HepG2 (cell line): Measurements from ENCODE around the gene HSF2BP. TPM values are rescaled to one million over a fixed set of nuclear protein-coding genes. Genes with fewer than 3 reads are reported as not detected.

Source experiments
- CTCF ChIP-seq: sonication (generic); formaldehyde crosslinking; IDR thresholded peaks from 2 replicates; pipeline ENCODE4 v1.5.0; 2020; ENCODE audit warnings: mild to moderate bottlenecking, missing genetic modification reagents, moderate library complexity
- KDM6A ChIP-seq: IDR thresholded peaks from 2 replicates; pipeline ENCODE4 v1.6.1; 2016; ENCODE audit warnings: low read depth
- KIAA2018 ChIP-seq: sonication (generic); formaldehyde crosslinking; IDR thresholded peaks from 2 replicates; pipeline ENCODE4 v1.5.0; 2020; ENCODE audit warnings: mild to moderate bottlenecking, missing genetic modification reagents, borderline replicate concordance
- MED1 ChIP-seq: sonication (generic); formaldehyde crosslinking; IDR thresholded peaks from 2 replicates; pipeline ENCODE4 v1.4.0; 2020; ENCODE audit warnings: missing genetic modification reagents
- NFIB ChIP-seq: sonication (generic); formaldehyde crosslinking; IDR thresholded peaks from 2 replicates; pipeline ENCODE4 v1.9.0; 2021; ENCODE audit warnings: missing genetic modification reagents, mild to moderate bottlenecking, borderline replicate concordance
- NKX3-1 ChIP-seq: sonication (generic); formaldehyde crosslinking; IDR thresholded peaks from 2 replicates; pipeline ENCODE4 v1.5.0; 2020; ENCODE audit warnings: missing genetic modification reagents
- RAD21 ChIP-seq: fragments of 450-650 bp; formaldehyde crosslinking; IDR thresholded peaks from 2 replicates; pipeline ENCODE4 v1.5.0; 2020; ENCODE audit warnings: mild to moderate bottlenecking
- RXRB ChIP-seq: IDR thresholded peaks from 2 replicates; pipeline ENCODE4 v1.6.1; 2016; ENCODE audit warnings: borderline replicate concordance, missing genetic modification reagents, missing compliant biosample characterization
- SAP130 ChIP-seq: IDR thresholded peaks from 2 replicates; pipeline ENCODE4 v1.6.1; 2016; ENCODE audit warnings: low read depth
- SMC3 ChIP-seq: IDR thresholded peaks from 2 replicates; pipeline ENCODE4 v1.6.1; 2011; ENCODE audit warnings: low read length, improper control_type of control experiment
- THRA ChIP-seq: sonication (generic); formaldehyde crosslinking; IDR thresholded peaks from 2 replicates; pipeline ENCODE4 v1.4.0; 2020; ENCODE audit warnings: missing genetic modification reagents, borderline replicate concordance
- ZBED4 ChIP-seq: sonication (generic); formaldehyde crosslinking; IDR thresholded peaks from 2 replicates; pipeline ENCODE4 v1.4.0; 2020; ENCODE audit warnings: missing genetic modification reagents, borderline replicate concordance
- ZNF296 ChIP-seq: sonication (generic); formaldehyde crosslinking; conservative IDR thresholded peaks from 2 replicates; pipeline ENCODE4 v1.5.0; 2020; ENCODE audit warnings: mild to moderate bottlenecking, missing genetic modification reagents
- polyA plus RNA-seq, 8 experiments: library from polyadenylated mRNA; depleted of rRNA in 3 of 8; stranded (reverse) in 7 of 8; unstranded in 1 of 8; fragments of >200 nt; fragmentation: Illumina TruSeq in 4 of 8; extraction: Trizol in 4 of 8; gene quantifications; 2 replicates each; pipeline versions ENCODE4 v1.2.1 to v1.2.3, GENCODE V29; 2011 to 2016; ENCODE audit warnings: low read depth in 4 of 8, missing spikeins in 1 of 8, mixed read lengths in 1 of 8; ENCODE audit not compliant: insufficient read depth in 1 of 8
- total RNA-seq, 5 experiments: library from RNA; depleted of rRNA; stranded (reverse); fragments of >200 nt; fragmentation: Illumina TruSeq; extraction: Trizol; gene quantifications; 2 replicates each; pipeline ENCODE4 v1.2.3, GENCODE V29; 2016; ENCODE audit warnings: low read depth in 1 of 5

Gene HSF2BP
- total and polyA plus RNA-seq, 2 of the 13 experiments (the other 11 are each of a cell fraction or from before 2014, with no cell fraction given): 0.67 to 2.2 TPM

GRCh38 chr21:43645136-43645891 lies 14.0 kb downstream of the HSF2BP start (continued):
- no peak for TF ChIP-seq ZBED4 (CRISPR knock-in tag)
- peak; percentile 68 for TF ChIP-seq RAD21 (CRISPR knock-in tag)
- TF ChIP-seq RXRB (CRISPR knock-in tag): peak; percentile 16; the same call in 1 of the 2 replicates
- TF ChIP-seq MED1 (CRISPR knock-in tag): peak; percentile 52
- TF ChIP-seq KDM6A (CRISPR knock-in tag): 0 out of 2 replicates have a peak, but pooled peaks have one; percentile 17
- TF ChIP-seq ZNF296 (CRISPR knock-in tag): no peak
- TF ChIP-seq NKX3-1 (CRISPR knock-in tag): no peak
- peak; percentile 82 for TF ChIP-seq CTCF (CRISPR knock-in tag)
- no peak for TF ChIP-seq NFIB (CRISPR knock-in tag)
- peak; percentile 66; the same call in 1 of the 2 replicates for TF ChIP-seq SMC3
- TF ChIP-seq SAP130 (CRISPR knock-in tag): peak; percentile 24; the same call in 1 of the 2 replicates
- 0 out of 2 replicates have a peak, but pooled peaks have one; percentile 18 for TF ChIP-seq THRA (CRISPR knock-in tag)
- no peak for TF ChIP-seq KIAA2018 (CRISPR knock-in tag)
